ENCODE measurements around the gene ERP27.

ERP27 gene

DNA sequence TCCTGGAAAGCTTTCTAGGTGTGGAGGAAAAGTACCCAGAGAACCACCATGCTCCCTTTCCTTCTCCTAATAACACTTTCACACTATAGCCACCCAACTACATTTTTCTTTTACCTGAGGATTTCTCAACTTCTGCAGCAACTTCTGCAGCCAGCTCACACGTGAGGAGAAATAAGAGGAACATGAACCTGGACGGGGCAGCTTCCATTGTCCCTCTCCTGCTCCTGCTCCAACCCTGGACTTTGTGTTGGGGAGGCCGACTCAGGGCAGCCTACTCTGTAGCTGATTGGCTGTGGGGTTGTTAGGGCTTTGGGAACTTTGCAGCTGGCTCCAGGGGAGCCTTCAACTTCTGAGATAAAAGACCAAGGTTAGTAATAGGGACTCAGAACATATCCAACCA is at the start of gene ERP27:
ERP27 (minus strand) TSS at position 237 of the 400 bp plus-strand sequence; CDS start at position 208, 29 bp downstream.
- DNase-seq = no peak

DNA sequence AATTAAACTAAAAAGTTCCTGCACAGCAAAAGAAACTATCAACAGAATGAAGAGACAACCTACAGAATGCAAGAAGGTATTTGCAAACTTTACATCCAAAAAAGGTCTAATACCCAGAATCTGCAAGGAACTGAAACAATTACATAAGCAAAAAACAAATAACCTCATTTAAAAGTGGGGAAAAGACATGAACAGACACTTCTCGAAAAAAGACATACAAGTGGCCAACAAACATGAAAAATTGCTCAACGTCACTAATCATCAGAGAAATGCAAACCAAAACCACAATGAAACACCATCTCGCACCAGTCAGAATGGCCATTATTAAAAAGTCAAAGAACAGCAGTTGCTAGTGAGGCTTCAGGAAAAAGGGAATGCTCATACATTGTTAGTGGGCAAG is 49.7 kb upstream of the ERP27 start:
- no peak for DNase-seq

DNA sequence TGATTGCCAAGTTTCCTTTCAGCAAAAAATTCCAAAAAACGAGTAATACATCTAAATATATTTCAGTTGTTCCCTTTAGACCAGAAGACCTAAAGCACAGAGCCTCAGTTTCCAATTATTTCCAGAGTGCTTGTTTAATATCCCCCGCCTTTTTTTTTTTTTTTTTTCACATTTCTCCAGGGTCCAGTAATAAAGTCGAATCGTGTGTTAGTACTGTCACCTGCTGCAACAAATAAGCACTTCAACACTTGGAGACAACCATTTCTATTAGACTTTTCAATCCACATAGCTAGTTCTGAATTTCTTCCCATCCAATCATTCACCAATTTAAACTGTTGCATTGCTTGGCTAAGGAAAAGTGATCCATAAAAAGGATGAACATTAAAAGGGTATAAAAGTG is 48.1 kb upstream of the ERP27 start:
- DNase-seq = no peak

DNA sequence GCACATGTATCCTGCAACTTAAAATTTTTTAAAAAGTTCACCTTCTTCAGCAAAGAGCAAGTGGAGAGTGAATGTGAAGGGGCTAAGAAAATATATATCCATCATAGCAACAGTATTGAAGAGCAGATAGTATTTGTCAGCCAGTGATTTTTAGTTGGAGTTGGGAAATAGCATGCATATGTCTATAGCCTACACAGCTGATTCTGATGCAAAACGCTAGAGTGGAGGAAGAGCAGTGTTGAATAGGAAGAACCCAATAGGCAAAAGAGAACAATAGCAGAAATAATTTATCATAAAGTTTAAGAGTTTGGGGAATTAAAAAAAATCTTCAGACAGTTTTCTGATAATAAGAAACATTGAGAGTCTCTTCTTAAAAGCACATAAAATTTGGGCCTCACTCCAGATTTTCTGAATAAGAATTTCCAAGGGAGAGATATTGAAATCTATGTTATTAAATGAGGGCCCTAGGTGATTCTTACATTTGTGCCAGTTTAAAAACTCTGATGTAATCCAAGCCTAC is 46.5 kb upstream of the ERP27 start:
- DNase-seq = no peak

DNA sequence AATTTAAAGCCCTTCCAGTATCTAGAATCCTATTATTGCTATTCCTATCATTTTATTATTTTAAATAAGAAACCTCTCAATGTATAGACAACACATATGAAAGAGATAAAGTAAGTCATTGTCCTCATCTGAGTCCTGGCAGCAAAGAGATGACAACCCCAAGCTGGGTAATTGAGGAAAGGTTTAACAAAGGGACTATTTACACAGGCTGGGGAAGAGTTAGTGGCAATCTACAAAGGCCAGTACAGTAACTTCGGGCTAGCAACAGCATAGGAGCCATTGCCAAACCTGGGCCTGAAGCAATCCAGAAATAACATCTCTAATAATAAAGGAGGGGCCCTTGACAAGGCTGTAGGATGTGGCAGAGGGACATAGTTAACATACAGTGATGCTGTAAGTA is 45.7 kb upstream of the ERP27 start:
- no peak for DNase-seq

DNA sequence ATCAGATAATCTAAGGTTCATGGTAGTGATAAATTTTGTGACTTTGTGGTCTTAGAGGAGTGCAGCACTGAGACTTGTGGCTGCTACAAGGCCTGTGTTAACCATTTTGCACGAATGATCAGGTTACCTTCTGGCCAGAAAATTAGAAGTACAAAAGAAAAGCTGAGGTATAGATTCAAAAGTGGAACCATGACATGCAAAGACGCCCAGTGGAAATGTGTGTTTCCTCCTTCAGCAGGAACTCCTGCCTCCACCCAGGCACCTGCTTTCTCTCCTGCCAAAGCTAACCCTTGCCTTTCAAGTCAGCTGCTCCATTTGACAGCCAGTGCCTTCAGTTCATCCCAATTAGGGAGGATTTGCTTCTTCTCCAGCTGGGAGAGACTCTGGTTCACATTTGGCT is 44.7 kb upstream of the ERP27 start:
- DNase-seq = no peak

DNA sequence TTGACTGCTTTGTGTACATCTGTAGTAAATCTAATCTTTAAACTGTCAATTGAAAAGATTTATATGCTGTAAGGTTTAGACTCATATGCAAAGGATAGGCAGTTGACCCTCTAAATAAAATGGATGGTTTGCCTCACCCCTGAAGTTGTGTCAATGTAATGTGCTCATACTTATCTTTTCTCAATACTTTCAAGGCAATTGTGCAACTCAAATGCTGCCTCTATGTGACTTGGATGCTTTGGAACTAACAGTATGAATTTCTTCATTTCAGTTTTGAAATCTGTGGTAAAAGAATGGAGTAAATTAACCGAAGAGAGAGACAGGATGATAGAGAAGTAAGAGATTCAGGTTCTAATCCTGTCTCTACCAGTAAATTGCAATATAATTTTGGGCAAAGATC is 44.2 kb upstream of the ERP27 start:
- no peak for DNase-seq

DNA sequence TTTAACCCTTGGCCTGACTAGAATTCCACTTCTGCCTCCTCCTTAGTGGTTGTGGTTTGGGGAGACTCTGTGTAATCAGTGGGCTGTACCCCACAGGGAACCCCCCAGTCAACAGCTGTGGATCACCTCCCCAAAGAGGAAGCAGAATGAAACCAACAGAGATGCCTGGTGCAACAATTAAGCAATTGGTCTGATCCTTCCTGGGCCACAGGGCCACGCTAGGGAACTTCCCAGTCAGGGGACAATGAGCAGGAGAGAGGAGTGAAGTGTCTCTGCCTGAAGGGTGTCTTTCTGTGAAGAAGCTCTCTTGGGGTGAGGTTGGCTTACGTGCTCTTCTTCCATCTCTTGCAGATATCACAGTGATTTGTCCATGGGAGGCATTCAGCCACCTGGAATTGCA is 42.7 kb upstream of the ERP27 start:
- no peak for DNase-seq

DNA sequence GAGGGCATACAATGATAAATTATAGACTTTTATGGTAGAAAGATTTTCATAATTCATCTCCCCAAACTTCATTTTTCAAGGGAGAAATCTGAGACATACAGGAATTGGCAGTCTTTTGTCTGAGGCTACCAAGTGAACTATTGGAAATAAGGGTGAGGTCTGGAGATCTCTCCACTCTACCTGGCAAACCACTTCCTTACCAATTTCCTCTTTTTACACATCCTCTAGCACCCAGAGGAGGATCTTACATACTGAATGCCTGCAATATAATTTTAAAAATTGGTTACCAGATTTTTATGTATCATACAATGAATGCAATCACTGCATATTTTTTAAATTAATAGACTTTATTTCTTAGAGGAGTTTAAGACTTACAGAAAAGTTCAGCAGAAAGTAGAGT is 41.1 kb upstream of the ERP27 start:
- DNase-seq = no peak

DNA sequence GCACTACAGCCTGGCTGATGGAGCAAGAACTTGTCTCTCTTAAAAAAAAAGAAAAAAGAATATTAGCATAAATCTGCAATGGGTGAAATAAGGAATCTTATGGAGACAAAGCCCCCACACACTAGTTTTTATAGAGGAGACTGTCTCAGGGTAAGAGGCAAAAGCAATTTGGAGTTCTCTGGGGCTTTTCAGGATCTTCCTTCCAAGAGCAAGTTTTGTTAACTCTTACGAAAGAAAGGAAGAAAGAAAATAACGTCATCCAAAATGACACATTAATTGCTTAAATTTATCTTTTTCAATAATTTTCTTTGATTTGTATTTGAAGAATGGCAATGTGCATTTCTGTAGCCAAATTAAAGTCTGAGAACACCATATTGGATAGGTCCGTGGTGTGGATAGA is 38.3 kb upstream of the ERP27 start:
- DNase-seq = no peak

DNA sequence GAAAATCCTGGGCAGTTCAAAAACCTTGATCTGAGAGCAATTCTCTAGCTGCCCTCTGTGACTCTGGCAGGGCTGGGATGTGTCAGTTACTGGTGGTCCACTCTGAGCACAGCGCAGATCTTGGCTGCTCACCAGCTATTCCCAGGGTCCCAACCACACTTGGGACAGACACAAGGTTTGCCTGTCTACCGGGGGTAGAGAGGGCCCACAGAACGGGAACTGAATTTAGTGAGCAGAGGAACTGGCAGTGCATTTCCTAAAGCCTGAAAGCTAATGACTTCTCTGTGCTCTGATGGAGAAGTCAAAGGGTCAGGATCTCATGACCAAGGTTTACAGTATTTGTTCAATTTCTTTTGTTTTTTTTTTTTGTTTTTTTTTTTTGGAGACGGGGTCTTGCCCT is 37.1 kb upstream of the ERP27 start:
- DNase-seq = no peak

DNA sequence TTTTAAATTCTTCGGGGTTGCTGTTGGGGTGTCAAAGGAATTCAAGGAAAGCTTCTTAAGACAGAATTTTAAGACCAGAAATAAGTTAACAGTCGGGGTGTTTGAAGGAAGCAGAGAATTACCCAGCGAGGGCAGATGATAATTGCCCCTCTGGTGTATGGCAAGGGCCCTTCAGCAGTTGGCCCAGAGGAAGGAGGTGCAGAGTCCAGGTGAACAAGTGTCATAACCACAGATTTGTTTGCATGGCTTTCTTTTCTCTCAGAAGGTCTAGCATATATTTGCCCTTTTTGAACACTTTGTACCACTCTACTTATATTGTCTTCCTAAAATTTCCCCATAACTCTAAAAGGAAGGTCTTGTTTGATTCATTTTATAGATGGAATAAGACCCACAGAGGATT is 36.3 kb upstream of the ERP27 start:
- no peak for DNase-seq

DNA sequence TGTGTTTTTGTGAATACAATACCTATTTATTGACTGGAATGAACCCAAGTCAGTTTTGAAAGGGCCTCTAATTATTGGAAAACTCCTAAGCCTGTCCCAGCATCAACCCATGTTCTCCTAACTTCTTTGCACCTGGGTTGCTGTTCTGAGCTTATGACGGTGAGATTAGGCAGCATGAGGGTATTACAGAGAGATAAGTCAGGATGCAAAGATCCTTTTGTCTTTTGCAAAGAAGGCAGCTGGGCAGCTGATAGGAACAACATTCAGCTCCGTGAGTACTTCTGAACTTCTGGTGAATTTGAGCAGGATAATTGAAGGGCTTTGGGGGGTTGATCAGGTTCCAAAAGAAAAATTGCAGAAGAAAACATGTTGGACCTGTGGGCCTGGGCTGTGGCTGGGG is 34.5 kb upstream of the ERP27 start, which contains the start of gene PDE6H:
PDE6H (plus strand) TSS at position 227 of the 400 bp plus-strand sequence. CDS start 4,971 bp downstream, outside the sequence.
- DNase-seq = no peak

DNA sequence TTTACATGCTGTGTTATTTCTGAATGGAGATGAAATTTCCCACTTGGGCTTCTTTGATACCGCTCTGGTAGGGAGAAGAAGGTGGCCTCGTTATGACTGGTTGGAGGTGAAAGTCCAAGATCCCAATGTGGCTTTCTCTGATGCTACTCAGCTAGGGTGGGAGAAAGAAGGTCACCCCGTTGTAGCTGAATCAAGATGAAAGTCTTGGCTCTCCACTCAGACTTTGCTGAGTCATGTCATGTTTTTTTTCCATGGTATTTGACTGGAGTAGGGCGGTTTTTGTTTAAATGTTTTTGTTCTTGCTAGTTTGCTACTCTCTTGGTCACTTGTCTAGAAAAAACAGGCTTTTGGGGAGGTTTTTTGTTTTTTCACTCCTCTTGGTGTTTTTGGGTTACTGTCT is 32.1 kb upstream of the ERP27 start:
- DNase-seq = no peak

DNA sequence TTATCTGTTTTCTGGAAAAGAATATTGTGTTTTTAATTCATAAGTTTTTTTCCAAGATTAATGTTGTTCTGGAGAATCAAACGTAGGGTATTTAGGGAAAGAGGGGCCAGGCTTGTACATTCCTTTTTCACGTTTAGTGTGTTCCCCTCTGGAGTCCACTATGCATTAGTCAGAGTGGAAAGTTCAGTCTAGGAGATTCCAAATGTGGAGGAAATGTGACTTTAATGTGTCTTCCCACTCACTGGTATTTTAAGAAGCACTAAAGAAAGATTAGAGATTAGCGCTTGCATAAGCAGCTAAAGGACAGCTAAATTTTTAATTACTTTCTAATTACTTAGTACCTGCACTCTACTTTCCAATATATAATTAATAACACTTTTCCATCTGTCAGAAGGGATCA is 30.1 kb upstream of the ERP27 start:
- DNase-seq = no peak

DNA sequence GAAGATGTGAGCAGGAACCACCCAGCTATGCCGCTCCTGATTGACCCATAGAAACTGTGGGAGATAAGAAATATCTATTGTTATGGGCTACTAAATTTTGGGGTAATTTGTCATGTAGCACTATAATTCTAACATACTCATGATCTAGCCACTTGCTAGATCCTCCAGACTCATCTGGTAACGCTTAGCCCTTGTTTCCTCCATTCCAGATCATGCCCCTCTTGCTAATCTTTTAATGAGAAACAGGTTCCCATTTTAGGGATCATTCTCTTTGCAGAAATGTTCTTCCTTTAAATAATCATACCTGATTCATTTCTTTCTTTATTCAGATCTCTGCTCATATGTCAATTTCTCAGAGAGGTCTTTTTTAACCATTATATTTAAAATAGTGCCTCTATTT is 26.9 kb upstream of the ERP27 start:
- DNase-seq = no peak

DNA sequence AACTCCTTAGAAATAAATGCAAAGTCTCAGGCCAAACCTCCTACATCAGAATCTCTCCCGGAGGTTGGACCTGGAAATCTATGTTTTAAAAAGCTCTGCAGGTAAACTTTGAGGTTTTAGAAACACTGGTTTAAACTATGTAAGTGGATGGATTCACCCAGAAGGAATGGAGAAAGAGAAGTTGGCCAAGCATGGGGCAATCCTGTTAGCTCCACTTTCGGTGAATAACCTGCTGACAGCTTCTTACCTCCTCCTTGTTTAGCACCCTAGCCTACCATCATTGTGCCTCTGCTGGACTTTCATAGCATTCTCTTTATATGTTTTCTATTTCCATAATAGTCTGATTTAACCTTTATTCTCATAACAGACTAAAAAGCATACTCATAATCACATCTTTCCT is 26.1 kb upstream of the ERP27 start:
- DNase-seq = no peak

DNA sequence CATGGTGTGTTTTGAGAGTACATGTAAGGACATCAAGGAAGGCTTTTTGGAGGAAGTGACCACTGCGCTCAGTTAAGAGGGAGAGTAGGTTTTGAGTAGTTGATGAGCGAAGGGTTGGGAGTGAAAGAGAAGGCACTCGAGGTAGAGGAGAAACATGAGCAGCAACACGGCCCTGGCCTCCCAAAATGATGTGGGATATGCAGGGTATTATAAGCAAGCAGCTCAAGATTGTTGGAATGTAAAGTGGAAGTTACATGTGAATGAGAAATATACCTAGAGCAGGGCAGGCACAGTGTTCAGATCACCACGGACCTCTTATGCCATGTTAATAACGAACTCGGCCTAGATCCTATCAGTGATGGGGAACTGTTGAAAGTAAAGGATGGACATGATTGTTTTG is 25.2 kb upstream of the ERP27 start:
- DNase-seq = no peak

DNA sequence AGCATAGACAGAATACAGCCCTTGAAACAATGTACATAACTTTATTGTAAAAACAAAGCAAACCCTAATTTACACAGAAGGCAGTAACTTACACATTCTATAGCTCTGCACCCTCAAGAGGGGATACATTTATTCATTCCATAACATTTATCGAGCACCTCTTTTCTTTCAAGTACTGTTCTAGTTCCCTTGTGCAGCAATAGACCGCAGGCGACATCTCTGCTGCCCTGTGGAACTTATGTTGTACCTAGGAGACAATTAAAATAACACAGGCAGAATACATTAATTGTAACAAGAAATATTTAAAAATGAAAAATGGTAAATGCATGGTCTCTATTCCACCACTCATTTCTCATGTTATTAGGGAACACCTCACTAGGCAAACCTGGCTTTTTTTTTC is 24.5 kb upstream of the ERP27 start:
- DNase-seq = no peak

DNA sequence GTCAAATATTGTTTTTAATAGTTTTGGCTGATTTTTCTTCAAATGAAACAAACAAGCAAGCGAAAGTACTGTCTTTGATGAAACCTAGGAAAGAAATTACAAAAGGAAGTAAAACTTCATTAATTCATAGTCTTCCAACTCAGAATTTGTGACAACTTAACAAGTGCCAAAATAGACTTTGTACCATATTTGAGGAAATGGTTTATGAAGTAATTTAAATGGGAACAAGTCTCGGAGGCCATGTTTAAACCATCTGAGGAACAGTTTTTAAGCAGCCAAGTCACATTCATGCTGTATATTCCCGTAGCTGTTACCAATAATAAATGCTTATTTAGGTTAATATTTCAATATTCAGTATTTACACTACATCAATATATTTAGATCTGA is 23.8 kb upstream of the ERP27 start:
- DNase-seq = no peak

DNA sequence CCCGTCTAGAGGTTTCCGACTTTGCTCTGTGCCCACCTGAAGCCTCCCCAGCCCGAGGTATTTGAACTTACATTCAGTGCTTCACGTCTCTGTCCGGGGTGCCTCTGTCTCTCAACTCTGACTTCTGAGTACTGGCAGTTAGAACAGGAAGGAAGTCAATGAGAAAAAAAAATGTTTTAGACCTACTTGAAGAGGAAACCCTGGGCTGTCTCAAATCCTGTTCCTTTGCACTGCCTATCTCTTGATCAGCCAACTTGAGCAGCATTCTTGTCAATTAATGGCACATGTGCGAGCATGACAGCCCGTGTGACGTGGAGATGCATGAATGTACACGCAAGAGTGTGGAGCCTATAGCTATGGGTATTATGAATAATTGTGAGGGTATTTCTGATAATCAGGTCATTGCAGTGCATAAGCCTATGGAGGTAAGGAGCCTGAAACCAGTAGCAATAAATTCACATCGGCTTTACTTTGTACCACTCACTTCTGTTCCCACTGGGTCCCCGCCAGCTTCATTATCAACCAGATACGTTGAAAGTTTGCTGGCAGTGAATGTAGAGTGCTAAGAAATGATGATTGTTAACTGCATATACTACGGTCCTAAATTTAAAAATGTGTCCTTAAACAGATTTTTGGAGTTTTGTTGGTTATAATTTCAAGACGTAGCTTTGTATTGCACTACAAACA is 23.3 kb upstream of the ERP27 start, which contains the start of gene ARHGDIB:
ARHGDIB (minus strand) TSS at position 136 of the 687 bp plus-strand sequence. CDS start 10,889 bp downstream, outside the sequence.
- DNase-seq = no peak

DNA sequence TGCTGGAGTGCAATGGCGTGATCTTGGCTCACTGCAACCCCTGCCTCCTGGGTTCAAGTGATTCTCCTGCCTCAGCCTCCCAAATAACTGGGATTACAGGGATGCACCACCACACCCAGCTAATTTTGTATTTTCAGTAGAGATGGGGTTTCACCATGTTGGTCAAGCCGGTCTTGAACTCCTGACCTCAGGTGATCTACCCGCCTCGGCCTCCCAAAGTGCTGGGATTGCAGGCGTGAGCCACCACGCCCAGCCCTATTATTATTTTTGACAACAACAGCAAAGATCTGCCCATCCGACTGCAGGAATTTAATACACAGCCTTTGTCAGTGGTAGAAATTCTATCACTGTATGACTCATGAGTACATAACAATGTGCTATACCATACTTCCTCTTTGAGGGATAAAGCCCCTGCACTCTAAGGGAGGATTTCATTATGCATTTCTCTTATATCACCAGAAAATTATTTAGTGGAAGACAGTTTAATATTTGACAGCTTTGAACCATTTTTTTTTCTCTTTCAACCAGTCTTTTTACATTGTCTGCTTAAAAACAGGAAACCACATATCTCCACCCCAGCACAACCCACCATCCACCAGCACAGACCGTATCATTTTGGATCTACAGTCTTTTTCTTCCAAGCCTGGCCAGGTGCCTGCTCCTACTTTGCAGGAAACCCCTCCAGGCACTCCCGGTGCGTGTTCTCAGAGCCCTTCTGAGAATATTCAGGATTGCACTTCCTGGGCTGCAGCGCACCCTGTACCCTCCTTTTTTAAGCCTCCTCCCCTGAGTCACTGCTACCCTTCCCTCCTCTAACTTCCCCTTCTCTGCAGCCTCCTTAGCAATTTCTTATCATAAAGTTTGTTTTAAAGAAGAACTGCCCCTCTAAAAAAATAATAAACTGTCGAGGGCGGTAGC is 22.5 kb upstream of the ERP27 start:
- no peak for DNase-seq

DNA sequence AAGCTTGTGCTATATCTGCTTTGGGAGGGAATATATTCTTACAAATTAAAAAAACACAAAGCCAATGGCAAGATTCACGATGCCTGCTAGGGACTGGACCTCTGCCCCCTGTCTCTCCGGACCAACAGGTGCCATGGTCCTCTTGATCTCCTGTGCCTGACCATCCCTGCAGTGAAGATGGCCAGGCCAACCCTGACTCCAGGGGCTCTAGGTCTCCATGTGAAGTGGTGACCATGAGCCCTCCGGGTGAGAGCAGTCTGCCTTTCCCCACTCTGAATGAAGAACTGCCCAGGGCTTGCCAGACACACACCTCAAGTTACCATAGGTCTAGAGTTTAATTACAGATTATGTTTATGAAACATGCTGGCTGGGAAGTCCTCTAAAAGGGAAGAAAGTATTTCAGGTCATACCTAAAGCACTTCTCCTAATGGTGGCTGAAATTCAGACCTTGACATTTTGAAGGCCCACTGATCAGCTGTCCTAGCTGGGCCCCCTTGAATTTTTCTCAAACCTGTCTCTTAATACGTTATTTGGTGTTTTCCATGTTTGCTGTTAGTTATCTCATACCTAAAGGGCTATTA is 21.7 kb upstream of the ERP27 start:
- DNase-seq = no peak

DNA sequence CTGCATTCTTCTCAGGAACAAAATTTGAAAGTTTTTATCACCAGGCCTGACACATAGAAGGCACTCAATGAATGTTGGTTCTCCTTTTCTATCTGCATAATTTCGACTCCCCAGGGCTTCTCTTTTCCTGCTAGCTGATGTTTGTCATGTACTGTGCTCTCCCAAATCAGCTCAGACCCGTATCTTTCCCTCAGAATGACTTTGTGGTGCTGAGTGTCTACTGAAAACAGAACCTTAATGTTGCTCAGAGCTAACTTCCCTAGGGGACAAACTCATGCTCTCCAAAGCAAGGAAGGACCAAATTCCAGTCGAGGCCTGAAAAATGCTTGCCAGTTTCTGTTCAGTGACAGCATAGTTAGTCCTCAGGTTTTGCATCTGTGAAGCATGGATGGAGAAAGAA is 21.1 kb upstream of the ERP27 start:
- no peak for DNase-seq

Measured in SHP77 treated with DMSO at 0.1 percent for 48 hours (cell line).